H1 (cell line): ENCODE results near the gene SSX2IP. TPM values are rescaled to one million over a fixed set of nuclear protein-coding genes. Genes with fewer than 3 reads are reported as not detected.

ENCODE experiments used
- CTCF ChIA-PET: fragments of 300-600 bp; sonication (Branson Sonifier 250); formaldehyde crosslinking; loops from one replicate; lab custom pipeline; 2021; ENCODE audit not compliant: partially characterized antibody; lab: Charles Lee
- POLR2A ChIA-PET: fragments of 300-600 bp; sonication (Branson Sonifier 250); formaldehyde crosslinking; loops from one replicate; lab custom pipeline; 2021; ENCODE audit warnings: inconsistent platforms; ENCODE audit not compliant: partially characterized antibody; lab: Charles Lee
- DNase-seq, 2 experiments: peaks; one replicate each; pipeline versions ENCODE4 v3.0.0 to v3.0.0-alpha.2; 2010 to 2022; ENCODE audit warnings: low spot score in 2 of 2, low read depth in 1 of 2, mixed read lengths in 1 of 2
- FAIRE-seq: peaks from 2 replicates; lab custom pipeline; 2011; peaks lifted over from hg19 to GRCh38; lab: Jason Lieb, UNC
- H2AFZ ChIP-seq: 2 replicates; pipeline ENCODE4 v1.8.1; 2012; ENCODE audit warnings: low read length, inconsistent platforms
- H2AK5ac ChIP-seq: 2 replicates; pipeline ENCODE4 v1.6.1; 2013; ENCODE audit warnings: low read depth, low read length
- H2BK120ac ChIP-seq: replicated peaks from 2 replicates; pipeline ENCODE3; 2013; ENCODE audit warnings: low read depth, low read length, inconsistent platforms
- H2BK12ac ChIP-seq: 2 replicates; pipeline ENCODE4 v1.6.1; 2013; ENCODE audit warnings: low read depth, low read length
- H2BK15ac ChIP-seq: 2 replicates; pipeline ENCODE4 v1.6.1; 2013; ENCODE audit warnings: low read length
- H2BK20ac ChIP-seq: 2 replicates; pipeline ENCODE4 v1.6.1; 2013; ENCODE audit warnings: low read length
- H2BK5ac ChIP-seq: 2 replicates; pipeline ENCODE4 v1.6.1; 2013; ENCODE audit warnings: low read depth, low read length
- H3K14ac ChIP-seq: 2 replicates; pipeline ENCODE4 v1.6.1; 2013; ENCODE audit warnings: inconsistent platforms; ENCODE audit not compliant: insufficient read length
- H3K18ac ChIP-seq: 2 replicates; pipeline ENCODE4 v1.6.1; 2013; ENCODE audit warnings: low read length; ENCODE audit errors: extremely low read depth
- H3K23ac ChIP-seq: 2 replicates; pipeline ENCODE4 v1.6.1; 2013; ENCODE audit warnings: inconsistent platforms; ENCODE audit not compliant: insufficient read length
- H3K23me2 ChIP-seq: 2 replicates; pipeline ENCODE4 v1.6.1; 2013; ENCODE audit warnings: low read depth, low read length
- H3K27ac ChIP-seq: 2 replicates; pipeline ENCODE4 v1.6.1; 2011; ENCODE audit warnings: low read depth, low read length, inconsistent platforms
- H3K27me3 ChIP-seq, 4 experiments: replicated peaks in 1 of 4; 1 replicate in 1 of 4; 2 replicates in 3 of 4; pipeline versions ENCODE4 v1.6.1 to v1.8.1; 2011 to 2013; ENCODE audit warnings: low read length in 3 of 4, mild to moderate bottlenecking in 3 of 4, inconsistent platforms in 2 of 4, mixed read lengths in 2 of 4, moderate library complexity in 1 of 4; ENCODE audit not compliant: control insufficient read depth in 3 of 4, insufficient read depth in 3 of 4; ENCODE audit errors: extremely low read depth in 1 of 4
- H3K36me3 ChIP-seq, 4 experiments: 2 replicates each; pipeline versions ENCODE4 v1.6.1 to v1.8.1; 2011 to 2013; ENCODE audit warnings: mild to moderate bottlenecking in 4 of 4, low read length in 3 of 4, moderate library complexity in 2 of 4, control low read depth in 1 of 4, inconsistent platforms in 1 of 4; ENCODE audit not compliant: insufficient read depth in 4 of 4, control insufficient read depth in 2 of 4
- H3K4ac ChIP-seq: replicated peaks from 2 replicates; pipeline ENCODE3; 2013; ENCODE audit warnings: low read length, low read depth, mixed read lengths, inconsistent platforms; ENCODE audit not compliant: insufficient read length
- H3K4me1 ChIP-seq, 4 experiments: replicated peaks in 1 of 4; 1 replicate in 1 of 4; 2 replicates in 3 of 4; pipeline versions ENCODE4 v1.6.1 to v1.8.1; 2011 to 2013; ENCODE audit warnings: low read length in 3 of 4, inconsistent platforms in 2 of 4, mixed read lengths in 1 of 4; ENCODE audit not compliant: insufficient read depth in 4 of 4, control insufficient read depth in 3 of 4
- H3K4me2 ChIP-seq, 2 experiments: 2 replicates each; pipeline versions ENCODE4 v1.6.1 to v1.8.1; 2011 to 2013; ENCODE audit warnings: low read depth in 2 of 2, low read length in 2 of 2, control low read depth in 1 of 2, inconsistent platforms in 1 of 2, mild to moderate bottlenecking in 1 of 2; ENCODE audit not compliant: insufficient read depth in 1 of 2
- H3K4me3 ChIP-seq, 4 experiments: fragments of 200-600, 300-600 bp in 1 of 4; sonication (generic), shearing (Covaris generic), sonication (Bioruptor Twin) in 1 of 4; 2 replicates each; pipeline versions ENCODE4 v1.5.1 to v1.8.1; 2011 to 2016; ENCODE audit warnings: low read length in 4 of 4, low read depth in 3 of 4, control low read depth in 2 of 4, inconsistent platforms in 2 of 4, mild to moderate bottlenecking in 2 of 4, mixed read lengths in 1 of 4, moderate library complexity in 1 of 4; ENCODE audit not compliant: insufficient read depth in 2 of 4; ENCODE audit errors: extremely low read depth in 1 of 4
- H3K56ac ChIP-seq: replicated peaks from 2 replicates; pipeline ENCODE3; 2013; ENCODE audit warnings: low read depth, mild to moderate bottlenecking, mixed read lengths, low read length, inconsistent platforms; ENCODE audit not compliant: insufficient read length
- H3K79me1 ChIP-seq: 2 replicates; pipeline ENCODE4 v1.6.1; 2013; ENCODE audit warnings: low read depth, low read length, control low read depth
- H3K79me2 ChIP-seq, 2 experiments: 2 replicates each; pipeline versions ENCODE4 v1.6.1 to v1.8.1; 2012 to 2013; ENCODE audit warnings: low read length in 2 of 2, mild to moderate bottlenecking in 2 of 2, inconsistent platforms in 1 of 2; ENCODE audit not compliant: insufficient read depth in 2 of 2, control insufficient read depth in 1 of 2
- H3K9ac ChIP-seq, 4 experiments: replicated peaks in 1 of 4; 1 replicate in 1 of 4; 2 replicates in 3 of 4; pipeline versions ENCODE4 v1.6.1 to v1.8.1; 2011 to 2013; ENCODE audit warnings: low read depth in 3 of 4, low read length in 3 of 4, control low read depth in 2 of 4, mild to moderate bottlenecking in 2 of 4, moderate library complexity in 2 of 4, inconsistent platforms in 1 of 4; ENCODE audit errors: extremely low read depth in 1 of 4
- H3K9me3 ChIP-seq, 2 experiments: 2 replicates each; pipeline versions ENCODE4 v1.6.1 to v1.8.1; 2012 to 2013; ENCODE audit warnings: mild to moderate bottlenecking in 2 of 2, moderate library complexity in 2 of 2, control low read depth in 1 of 2, inconsistent platforms in 1 of 2, low read depth in 1 of 2, low read length in 1 of 2, mixed read lengths in 1 of 2; ENCODE audit not compliant: insufficient read depth in 2 of 2
- H4K20me1 ChIP-seq, 2 experiments: replicated peaks in 1 of 2; 2 replicates each; pipeline versions ENCODE3 to v1.8.1; 2011 to 2013; ENCODE audit warnings: inconsistent platforms in 2 of 2, low read length in 2 of 2, mild to moderate bottlenecking in 1 of 2; ENCODE audit not compliant: insufficient read depth in 2 of 2, control insufficient read depth in 1 of 2
- H4K5ac ChIP-seq: 2 replicates; pipeline ENCODE4 v1.6.1; 2013; ENCODE audit warnings: low read length, low read depth, mixed read lengths, inconsistent platforms; ENCODE audit not compliant: insufficient read length
- H4K8ac ChIP-seq: 2 replicates; pipeline ENCODE4 v1.8.0; 2013; ENCODE audit warnings: mild to moderate bottlenecking, moderate library complexity, low read length, inconsistent platforms; ENCODE audit not compliant: insufficient read depth; ENCODE audit errors: extremely low read depth
- H4K91ac ChIP-seq: replicated peaks from 2 replicates; pipeline ENCODE3; 2013; ENCODE audit warnings: low read length, mixed read lengths, inconsistent platforms; ENCODE audit not compliant: insufficient read length
- ASH2L ChIP-seq: fragments of 200-600, 300-600 bp; sonication (generic); IDR thresholded peaks from one replicate; pipeline ENCODE4 v1.7.1; 2017; ENCODE audit warnings: low read length
- CBX8 ChIP-seq: fragments of 300-800, 300-1000 bp; sonication (generic); IDR thresholded peaks from 2 replicates; pipeline ENCODE4 v1.7.1; 2016; ENCODE audit warnings: low read depth, low read length, borderline replicate concordance
- CHD2 ChIP-seq: IDR thresholded peaks from 2 replicates; pipeline ENCODE4 v1.6.1; 2012; ENCODE audit warnings: low read length, improper control_type of control experiment
- E2F6 ChIP-seq: IDR thresholded peaks from 2 replicates; pipeline ENCODE4 v1.6.1; 2012; ENCODE audit warnings: inconsistent platforms
- EZH2 ChIP-seq: fragments of 200-600 bp; sonication (generic); IDR thresholded peaks from 2 replicates; pipeline ENCODE4 v1.7.1; 2012; ENCODE audit warnings: low read depth, mild to moderate bottlenecking, moderate library complexity, low read length, inconsistent platforms; ENCODE audit not compliant: severe bottlenecking
- HDAC2 ChIP-seq, 2 experiments: fragments of 300-600 bp in 1 of 2; sonication (generic) in 1 of 2; IDR thresholded peaks; 2 replicates each; pipeline ENCODE4 v1.6.1; 2011 to 2012; ENCODE audit warnings: low read depth in 2 of 2, low read length in 2 of 2, mild to moderate bottlenecking in 2 of 2, moderate library complexity in 2 of 2, borderline replicate concordance in 1 of 2, inconsistent platforms in 1 of 2
- HDAC6 ChIP-seq: IDR thresholded peaks from one replicate; pipeline ENCODE4 v1.7.1; 2012; ENCODE audit warnings: low read depth, mild to moderate bottlenecking, inconsistent platforms, low read length, moderate library complexity
- PHF8 ChIP-seq: fragments of 200-600 bp; sonication (generic); conservative IDR thresholded peaks from 2 replicates; pipeline ENCODE4 v1.7.1; 2012; ENCODE audit warnings: low read depth, mild to moderate bottlenecking, inconsistent platforms, low read length, moderate library complexity
- POLR2AphosphoS5 ChIP-seq: IDR thresholded peaks from 2 replicates; pipeline ENCODE4 v1.6.1; 2011; ENCODE audit warnings: low read depth, low read length
- POU5F1 ChIP-seq: IDR thresholded peaks from 2 replicates; pipeline ENCODE4 v1.6.1; 2011; ENCODE audit warnings: low read depth, mild to moderate bottlenecking, low read length, moderate library complexity
- RXRA ChIP-seq: IDR thresholded peaks from 2 replicates; pipeline ENCODE4 v1.6.1; 2011; ENCODE audit warnings: low read depth, mild to moderate bottlenecking, low read length, moderate library complexity; ENCODE audit not compliant: insufficient read depth
- TBP ChIP-seq: IDR thresholded peaks from 2 replicates; pipeline ENCODE4 v1.6.1; 2011; ENCODE audit warnings: low read depth, low read length, improper control_type of control experiment
- USF2 ChIP-seq: IDR thresholded peaks from 2 replicates; pipeline ENCODE4 v1.6.1; 2011; ENCODE audit warnings: low read length, improper control_type of control experiment
- WGBS, 2 experiments: shearing (Covaris generic) in 1 of 2; methylation state at CpG; one replicate each; pipeline versions ENCODE4 v1.1.6 to v1.1.7; 2013 to 2015; ENCODE audit warnings: low lambda C conversion rate in 2 of 2, mixed read lengths in 2 of 2, inconsistent platforms in 1 of 2, low coverage in 1 of 2, missing lambda C conversion rate in 1 of 2; ENCODE audit not compliant: insufficient replicate concordance in 2 of 2, insufficient coverage in 1 of 2, insufficient read length in 1 of 2; ENCODE audit errors: extremely low coverage in 1 of 2, missing lambda C conversion rate in 1 of 2; 5-methylcytosine and 5-hydroxymethylcytosine counted together
- polyA plus RNA-seq, 7 experiments: library from polyadenylated mRNA; depleted of rRNA in 3 of 7; stranded (reverse) in 5 of 7; unstranded in 2 of 7; fragments of >200 nt in 5 of 7; fragments of 200-250 nt in 2 of 7; gene quantifications; 1 replicate in 5 of 7; 2 replicates in 1 of 7; 4 replicates in 1 of 7; pipeline versions ENCODE4 v1.2.1 to v1.2.3, GENCODE V29; 2011 to 2013; ENCODE audit warnings: missing spikeins in 2 of 7, mixed read lengths in 2 of 7
- total RNA-seq: library from RNA; stranded (reverse); fragmentation: NEBNext Ultra II Directional; extraction: Animal tissue kit (Norgen Biotek cat#: 25700); gene quantifications from 2 replicates; pipeline ENCODE4 v1.2.1, GENCODE V29; 2021

Gene SSX2IP
- total and polyA plus RNA-seq, 2 of the 8 experiments (the other 6 are each of a cell fraction or from before 2014, with no cell fraction given): 4.0 to 31.3 TPM

- H3K9ac ChIP-seq: no peak overlapping the region
- no peak overlapping the region for H3K4ac ChIP-seq
- H3K9me3 ChIP-seq: peaks cover 22 to 23% of the 10 kb centered on the region in 2 experiments
- no peak overlapping the region for H4K8ac ChIP-seq
- H3K4me2 ChIP-seq: no peak overlapping the region
- no peak overlapping the region for H4K91ac ChIP-seq
- no peak overlapping the region for H3K14ac ChIP-seq
- H3K18ac ChIP-seq: no peak overlapping the region
- no peaks in the 10 kb centered on the region for H3K23me2 ChIP-seq
- DNase-seq: no peak
- H2BK15ac ChIP-seq: no peak overlapping the region
- no peak overlapping the region for H2AFZ ChIP-seq
- no peak overlapping the region for H4K5ac ChIP-seq
- no peak overlapping the region for H3K56ac ChIP-seq
- no peak overlapping the region for H2BK20ac ChIP-seq
- H3K36me3 ChIP-seq: peaks cover 0 to 5% (median 0%) of the 10 kb centered on the region in 4 experiments; a peak in 1 of 8 replicates
- H3K23ac ChIP-seq: no peak overlapping the region
- no peaks in the 10 kb centered on the region for H3K79me1 ChIP-seq
- H2BK120ac ChIP-seq: no peak overlapping the region
- no peaks in the 10 kb centered on the region for H3K79me2 ChIP-seq
- no peak overlapping the region for H2BK5ac ChIP-seq
- no peak overlapping the region for H2BK12ac ChIP-seq
- WGBS, 2 experiments: 70% methylated on average over 1 of the region's 1 CpG; no CpG with 5 or more reads in 1 of the 2 experiments
- H3K27ac ChIP-seq: no peak overlapping the region
- POLR2A ChIA-PET: no interaction called here
- H2AK5ac ChIP-seq: no peak overlapping the region
- H3K4me3 ChIP-seq: no peak overlapping the region
- CTCF ChIA-PET: interaction anchor here (0.8 to 2.4 kb wide), 5 partner anchors 9 to 171 kb away, joined by 3 to 4 read pairs (median 3); no protein-coding TSS in a partner anchor
- no peak for FAIRE-seq
- no peaks in the 10 kb centered on the region; a peak in 1 of 7 replicates for H3K4me1 ChIP-seq
- no peaks in the 10 kb centered on the region for H4K20me1 ChIP-seq
- H3K27me3 ChIP-seq: no peaks in the 10 kb centered on the region
- no peak for TF ChIP-seq POLR2AphosphoS5
- no peak for TF ChIP-seq ASH2L
- no peak for TF ChIP-seq CHD2
- TF ChIP-seq CBX8: no peak
- no peak for TF ChIP-seq TBP
- TF ChIP-seq RXRA: no peak
- no peak for TF ChIP-seq PHF8
- no peak for TF ChIP-seq HDAC2 (IDR thresholded peaks at IDR 0.05; ENCODE audit: borderline replicate concordance in 1 of 2, low read depth in 2 of 2, low read length in 2 of 2)
- no peak for TF ChIP-seq EZH2
- no peak for TF ChIP-seq USF2
- TF ChIP-seq E2F6: no peak
- no peak for TF ChIP-seq HDAC6
- TF ChIP-seq POU5F1: no peak
Measured at GRCh38 chr1:84611091-84611490, 79.2 kb downstream of the SSX2IP start.
